Gastroesophageal sphincter (tissue), 3 donors: ENCODE measurements around the gene FOSL2.

Experiments
- EP300 ChIP-seq: sonication (generic); formaldehyde crosslinking; IDR thresholded peaks from one replicate; pipeline ENCODE4 v1.6.1; 2017; ENCODE audit warnings: antibody characterized with exemption, mild to moderate bottlenecking
- POLR2AphosphoS5 ChIP-seq: sonication (generic); formaldehyde crosslinking; IDR thresholded peaks from one replicate; pipeline ENCODE4 v1.6.1; 2017; ENCODE audit warnings: antibody characterized with exemption
- TF ChIP-seq, protein P1 (sequence below), 4 experiments: fragments of 200-600 bp in 2 of 4; fragments of 450-650 bp in 2 of 4; sonication (generic) in 1 of 4; IDR thresholded peaks; one replicate each; pipeline ENCODE4 v1.5.1; 2017 to 2019; ENCODE audit warnings: antibody characterized with exemption in 4 of 4, mild to moderate bottlenecking in 2 of 4, moderate library complexity in 2 of 4

DNA sequence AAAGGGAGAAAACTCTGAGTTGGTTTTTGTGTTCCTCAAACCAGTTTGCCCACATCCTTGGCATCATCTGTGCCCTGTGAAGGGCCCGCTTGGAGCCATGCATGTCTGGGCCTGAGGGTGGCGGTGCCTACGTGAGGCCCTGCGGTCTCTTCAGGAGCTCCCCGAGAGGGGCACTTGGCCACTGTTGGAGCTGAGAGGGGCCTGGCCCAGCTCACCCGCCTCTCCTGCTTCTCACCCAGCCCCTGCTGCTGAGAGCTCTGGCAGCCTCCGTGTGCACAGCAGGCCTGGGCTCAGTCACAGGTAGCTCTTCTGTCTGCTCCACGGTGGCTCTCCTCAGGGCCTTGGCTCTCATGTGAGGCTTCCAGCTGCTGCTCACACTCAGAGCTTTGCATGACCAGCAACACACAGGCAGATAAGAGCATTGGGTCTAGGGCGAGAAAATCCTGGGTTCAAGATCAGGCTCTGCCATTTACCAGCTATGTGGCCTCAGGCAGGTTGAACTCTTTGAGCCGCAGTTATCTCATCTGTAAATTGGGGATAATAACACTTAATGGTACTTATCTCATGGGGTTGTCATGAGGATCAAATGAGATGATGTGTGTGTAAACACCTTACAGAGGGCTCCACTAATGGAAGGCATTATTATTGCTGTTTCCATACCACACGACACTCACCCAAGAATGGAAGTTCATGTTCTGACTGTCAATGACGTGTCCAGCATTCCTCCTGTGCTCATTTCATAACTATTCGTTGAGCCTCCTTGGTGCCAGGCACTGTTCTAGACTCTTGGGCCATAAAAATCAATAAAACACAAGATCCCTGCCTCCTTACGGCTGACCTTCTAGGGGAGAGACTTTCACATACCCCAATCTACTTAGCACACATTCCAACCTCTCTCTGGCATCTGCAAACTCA is 61.6 kb downstream of the FOSL2 start:
- TF ChIP-seq EP300 (no peak), POLR2AphosphoS5 (no peak)
- TF ChIP-seq, protein P1, sequence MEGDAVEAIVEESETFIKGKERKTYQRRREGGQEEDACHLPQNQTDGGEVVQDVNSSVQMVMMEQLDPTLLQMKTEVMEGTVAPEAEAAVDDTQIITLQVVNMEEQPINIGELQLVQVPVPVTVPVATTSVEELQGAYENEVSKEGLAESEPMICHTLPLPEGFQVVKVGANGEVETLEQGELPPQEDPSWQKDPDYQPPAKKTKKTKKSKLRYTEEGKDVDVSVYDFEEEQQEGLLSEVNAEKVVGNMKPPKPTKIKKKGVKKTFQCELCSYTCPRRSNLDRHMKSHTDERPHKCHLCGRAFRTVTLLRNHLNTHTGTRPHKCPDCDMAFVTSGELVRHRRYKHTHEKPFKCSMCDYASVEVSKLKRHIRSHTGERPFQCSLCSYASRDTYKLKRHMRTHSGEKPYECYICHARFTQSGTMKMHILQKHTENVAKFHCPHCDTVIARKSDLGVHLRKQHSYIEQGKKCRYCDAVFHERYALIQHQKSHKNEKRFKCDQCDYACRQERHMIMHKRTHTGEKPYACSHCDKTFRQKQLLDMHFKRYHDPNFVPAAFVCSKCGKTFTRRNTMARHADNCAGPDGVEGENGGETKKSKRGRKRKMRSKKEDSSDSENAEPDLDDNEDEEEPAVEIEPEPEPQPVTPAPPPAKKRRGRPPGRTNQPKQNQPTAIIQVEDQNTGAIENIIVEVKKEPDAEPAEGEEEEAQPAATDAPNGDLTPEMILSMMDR (IDR thresholded peaks at IDR 0.05), result no peak
